ENCODE results near the gene TRIM7. TPM values are rescaled to one million over a fixed set of nuclear protein-coding genes. Genes with fewer than 3 reads are reported as not detected.

TRIM7 gene
- total and polyA plus RNA-seq, 9 of the 15 experiments (the other 6 are each of a cell fraction or from before 2014, with no cell fraction given) = 2.6 to 14.9 (median 8.9) TPM

- TF ChIP-seq ZBTB34 (CRISPR knock-in tag; IDR thresholded peaks at IDR 0.05) (no peak), HSF4 (CRISPR knock-in tag; IDR thresholded peaks at IDR 0.05; ENCODE audit: borderline replicate concordance) (no peak), ZNF512 (tag; IDR thresholded peaks at IDR 0.05) (no peak), C11orf30 (IDR thresholded peaks at IDR 0.05; ENCODE audit: low read depth) (no peak), KLF16 (IDR thresholded peaks at IDR 0.05) (no peak), RBFOX2 (IDR thresholded peaks at IDR 0.05; ENCODE audit: low read depth, low read length) (peak; percentile 73), THAP12 (CRISPR knock-in tag; IDR thresholded peaks at IDR 0.05) (no peak), ZFP1 (CRISPR knock-in tag; IDR thresholded peaks at IDR 0.05) (no peak), SRSF9 (IDR thresholded peaks at IDR 0.05; ENCODE audit: borderline replicate concordance, low read depth, low read length) (no peak), ZBTB43 (CRISPR knock-in tag; IDR thresholded peaks at IDR 0.05) (no peak), ID3 (CRISPR knock-in tag; IDR thresholded peaks at IDR 0.05) (no peak), ID3 (tag; IDR thresholded peaks at IDR 0.05) (no peak), SPI1 (IDR thresholded peaks at IDR 0.05; ENCODE audit: borderline replicate concordance, low read depth, low read length) (no peak), XRCC4 (IDR thresholded peaks at IDR 0.05; ENCODE audit: extremely low read depth, insufficient read depth, insufficient read length) (no peak), DPF2 (IDR thresholded peaks at IDR 0.05) (peak; percentile 59), ARID2 (IDR thresholded peaks at IDR 0.05) (no peak), HMGN3 (IDR thresholded peaks at IDR 0.05; ENCODE audit: borderline replicate concordance, extremely low read depth, insufficient read length, low read depth, low read length) (peak; percentile 31), PTTG1 (tag; IDR thresholded peaks at IDR 0.05; ENCODE audit: low read depth) (no peak), DMBX1 (CRISPR knock-in tag; IDR thresholded peaks at IDR 0.05; ENCODE audit: borderline replicate concordance) (no peak), TEAD4 (IDR thresholded peaks at IDR 0.05; ENCODE audit: low read length) (no peak), TEAD4 (CRISPR knock-in tag; IDR thresholded peaks at IDR 0.05; ENCODE audit: borderline replicate concordance) (no peak), ZBTB7A (IDR thresholded peaks at IDR 0.05; ENCODE audit: borderline replicate concordance, control insufficient read depth, low read depth, low read length) (peak; percentile 56; the same call in 1 of the 2 replicates)
Observed at GRCh38 chr5:181204113-181204825, 727 bp downstream of the TRIM7 start (continued).
